Activated T-cell treated with anti-CD3 and anti-CD28 coated beads for 24 hours (primary cell): ENCODE data around the gene MSI2.

Source experiments
- DNase-seq: peaks from one replicate; pipeline ENCODE4 v3.0.0-alpha.2; 2020; ENCODE audit warnings: low read depth

Gene MSI2

DNA sequence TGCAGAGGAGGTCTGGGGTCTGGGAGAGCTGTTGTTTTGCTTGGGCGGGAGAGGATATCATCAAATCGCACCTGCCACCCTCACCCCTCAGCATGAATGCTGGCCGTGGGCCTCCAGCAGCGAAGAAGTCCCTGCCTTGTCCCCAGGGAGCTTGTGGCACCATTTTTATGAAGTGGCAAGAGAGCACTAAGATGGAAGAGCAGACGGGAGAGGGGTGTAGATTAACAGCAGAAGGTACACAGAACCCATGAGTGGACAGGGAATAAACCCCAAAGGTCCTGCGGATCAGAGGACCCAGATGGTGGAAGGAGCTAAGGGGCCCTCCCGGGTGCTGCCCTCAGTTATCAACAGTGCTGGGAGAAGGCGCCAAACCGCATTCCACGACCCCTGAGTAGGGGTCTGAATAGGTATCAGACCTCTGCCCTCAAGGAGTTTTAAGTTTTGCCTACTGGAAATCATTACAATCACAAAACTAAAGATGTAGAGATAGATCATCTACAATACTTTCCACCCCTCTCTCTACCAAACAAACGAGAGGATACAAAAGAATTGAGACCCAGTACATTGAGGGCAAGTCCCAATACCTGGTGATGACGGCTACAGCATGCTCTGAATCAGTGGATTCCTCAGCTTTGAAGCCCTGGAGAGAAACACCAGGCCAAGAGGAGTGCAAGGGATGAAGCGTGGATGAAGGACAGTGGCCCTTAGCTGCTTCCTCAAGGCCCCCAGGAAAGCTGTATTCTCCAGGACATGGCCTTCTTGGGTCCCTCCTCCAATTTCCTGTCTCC lies 428.6 kb downstream of the MSI2 start:
- no peak for DNase-seq

DNA sequence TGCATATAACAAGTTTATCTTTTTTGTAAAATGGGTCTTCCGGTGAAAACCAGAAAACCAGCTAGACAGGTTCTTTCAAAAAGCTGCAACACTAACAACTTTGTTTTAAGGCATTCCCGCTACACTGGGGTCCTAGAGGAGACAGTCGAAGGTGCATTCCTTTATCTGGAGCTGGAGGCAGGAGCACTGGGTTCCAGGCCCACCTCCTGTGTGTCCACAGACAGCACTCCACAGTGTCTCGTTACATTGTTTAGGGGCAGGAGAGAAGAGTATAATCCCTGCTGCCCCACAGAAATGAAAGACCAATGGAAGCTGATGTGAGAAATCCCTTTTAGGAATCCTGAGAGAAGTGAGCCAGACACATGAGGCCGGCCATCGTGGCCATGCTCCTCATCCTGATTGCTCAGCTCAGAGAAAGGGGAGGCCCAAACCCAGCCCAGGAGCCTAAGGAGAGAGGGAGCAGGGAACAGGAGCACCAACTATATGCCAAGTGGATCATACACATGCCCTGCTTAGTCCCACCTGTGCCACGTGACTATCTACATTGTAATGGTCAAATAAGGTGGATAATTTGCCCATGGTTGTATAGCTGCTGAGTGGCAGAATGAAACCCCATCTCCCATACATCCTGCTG lies 429.3 kb downstream of the MSI2 start:
- DNase-seq: no peak

GRCh38 chr17:57687642-57688041 lies 431.3 kb downstream of the MSI2 start:
- DNase-seq: no peak

DNA sequence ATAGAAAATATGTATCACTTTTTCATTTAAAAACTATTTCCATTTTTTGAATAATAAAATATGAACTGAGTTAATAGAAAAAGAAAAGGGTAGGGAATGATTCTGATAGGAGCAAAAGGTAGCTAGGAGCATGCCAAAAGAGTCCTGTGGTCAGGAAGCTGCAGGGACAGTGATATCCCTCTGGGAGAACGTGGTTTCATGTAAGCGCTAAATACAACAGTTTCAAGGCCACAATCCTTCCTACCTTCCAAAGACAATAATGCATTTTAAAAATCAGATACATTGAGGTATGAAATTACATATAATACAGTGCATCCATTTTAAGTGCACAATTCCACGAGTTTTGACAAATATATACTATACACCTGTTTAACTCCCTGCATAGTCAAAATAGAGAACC lies 432.9 kb downstream of the MSI2 start:
- DNase-seq: no peak

- no peak for DNase-seq
Measured at GRCh38 chr17:57691939-57692338, 435.6 kb downstream of the MSI2 start.

DNA sequence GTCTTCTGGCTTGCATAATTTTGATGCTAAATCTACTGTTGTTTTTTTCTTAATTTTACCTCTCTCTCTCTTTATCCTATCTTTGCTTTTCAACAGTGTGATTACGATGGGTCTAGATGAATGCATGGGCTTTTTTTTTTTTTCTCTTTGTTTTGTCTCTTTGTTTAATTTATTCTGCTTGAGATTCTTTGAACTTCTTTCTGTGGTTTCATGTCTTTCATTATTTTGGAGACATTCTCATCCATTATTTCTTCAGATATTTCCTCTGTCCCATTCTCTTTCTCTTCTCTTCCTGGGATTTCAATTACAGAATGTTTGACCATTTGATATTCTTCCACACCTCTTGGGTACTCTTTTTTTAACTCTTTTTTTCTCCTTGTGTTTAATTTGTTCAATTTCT lies 436.4 kb downstream of the MSI2 start:
- DNase-seq: no peak

GRCh38 chr17:57694051-57694450 lies 437.7 kb downstream of the MSI2 start:
- DNase-seq: no peak

DNA sequence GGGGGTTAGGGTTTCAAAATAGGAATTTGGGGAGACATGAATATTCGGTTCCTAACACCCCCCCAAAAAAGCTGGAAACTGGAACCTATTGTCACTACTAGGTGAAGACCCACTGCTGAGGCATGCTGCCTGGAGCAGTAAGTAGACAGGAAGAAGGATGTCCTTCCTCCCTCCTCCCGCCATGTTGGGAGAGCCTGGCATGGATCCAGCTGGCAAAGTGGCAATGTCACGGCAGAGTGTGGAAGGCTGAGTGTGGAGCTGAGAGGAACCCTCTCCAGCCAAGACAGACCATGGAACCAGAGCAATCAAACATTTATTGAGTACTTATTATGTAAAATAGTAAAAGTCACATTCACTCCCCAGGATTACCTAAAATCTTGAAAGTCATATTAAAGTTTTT lies 439.7 kb downstream of the MSI2 start:
- no peak for DNase-seq

DNA sequence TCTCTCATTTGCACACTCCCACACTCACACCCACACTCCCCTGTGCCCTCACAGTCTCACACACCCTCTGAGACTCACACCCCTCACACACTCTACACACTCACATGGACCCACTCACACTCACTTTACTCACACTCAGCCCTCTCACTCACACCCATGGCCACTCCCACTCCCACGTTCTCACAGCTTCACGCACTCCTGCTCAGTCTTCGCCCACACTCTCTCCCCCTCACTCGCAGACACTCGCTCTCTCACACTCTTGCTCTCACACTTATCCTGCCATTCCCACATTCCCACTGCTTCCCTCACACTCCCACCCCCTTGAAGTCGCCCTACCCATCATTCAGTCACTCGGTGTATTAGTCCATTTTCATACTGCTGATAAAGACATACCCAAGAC lies 440.9 kb downstream of the MSI2 start:
- DNase-seq: no peak

DNA sequence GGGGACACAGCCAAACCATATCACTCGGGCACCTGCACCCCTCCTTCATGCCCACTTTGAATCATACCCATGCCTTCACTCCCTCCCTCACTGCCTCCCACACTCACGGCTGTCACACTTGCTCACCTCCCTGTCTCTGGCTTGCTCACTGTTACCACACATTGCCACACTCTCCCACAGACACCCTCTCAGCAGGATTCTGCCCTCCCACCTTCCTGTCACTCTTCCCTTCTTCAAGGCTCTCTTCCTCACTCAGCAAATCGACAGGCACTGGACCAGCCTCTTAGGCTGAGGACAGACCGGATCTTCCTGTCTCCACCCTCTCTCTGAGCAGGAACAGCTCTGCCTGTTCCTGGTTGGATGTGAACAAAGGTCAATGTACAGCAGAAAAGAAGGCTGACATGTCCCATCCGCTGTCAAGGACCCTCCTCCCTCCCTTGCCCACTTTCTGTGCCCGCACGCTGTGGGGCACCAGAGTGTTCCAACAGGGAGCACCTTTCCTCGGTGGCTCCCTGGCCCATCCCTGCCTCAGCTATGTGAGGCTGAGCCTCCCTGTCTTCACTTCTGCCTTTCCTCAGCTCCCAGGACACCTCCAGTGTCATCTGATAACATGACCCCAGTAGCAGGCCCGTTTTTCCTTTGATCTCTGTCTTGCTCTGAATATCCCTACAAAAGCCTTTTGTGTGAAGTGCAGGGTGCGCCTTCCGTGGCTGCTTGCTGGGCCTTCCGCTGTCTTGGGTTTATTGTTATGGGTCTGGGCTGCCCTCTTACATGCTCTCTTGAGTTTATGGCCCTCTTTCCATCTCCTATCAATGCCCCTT lies 441.8 kb downstream of the MSI2 start:
- peak; percentile 4 for DNase-seq

DNA sequence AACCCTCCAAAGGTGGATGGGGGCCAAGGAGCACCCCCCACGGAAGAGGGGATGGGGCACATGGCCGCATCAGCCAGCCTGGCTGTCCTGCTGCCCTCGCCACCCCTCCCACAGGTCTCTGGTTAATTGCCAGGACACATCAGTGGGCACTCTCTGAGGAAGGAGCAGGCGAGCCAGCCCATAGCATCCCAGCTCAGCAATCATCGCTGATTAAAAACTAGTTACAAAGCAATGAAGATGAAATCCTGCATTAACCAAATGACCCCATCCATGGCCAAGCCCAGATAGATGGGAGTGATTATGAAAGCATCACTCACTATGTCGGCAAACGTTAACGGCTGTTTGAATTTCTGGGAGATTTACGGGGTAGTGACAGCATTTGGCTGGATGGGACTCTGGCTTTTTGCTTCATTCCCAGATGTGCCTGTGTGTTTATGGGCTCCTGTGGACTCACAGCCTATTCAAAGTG lies 443.5 kb downstream of the MSI2 start:
- DNase-seq: no peak

DNA sequence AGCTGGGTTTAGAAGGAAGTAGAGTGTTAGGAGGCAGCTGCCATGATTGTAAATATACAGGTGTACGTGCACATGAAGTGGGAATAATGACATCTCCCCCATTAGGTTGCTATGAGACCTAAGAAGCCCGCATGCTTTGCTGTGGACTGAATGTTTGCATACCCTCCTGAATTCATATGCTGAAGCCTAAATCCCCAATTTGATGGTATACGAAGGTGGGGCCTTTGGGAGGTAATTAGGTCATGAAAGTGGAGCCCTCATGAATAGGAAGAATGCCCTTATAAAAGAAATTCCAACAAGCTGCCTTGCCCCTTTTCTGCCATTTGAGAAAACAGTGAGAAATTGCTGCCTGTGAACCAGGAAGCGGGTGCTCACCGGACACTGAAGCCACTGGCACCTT lies 444.8 kb downstream of the MSI2 start:
- DNase-seq: no peak

- DNase-seq: no peak
Measured at GRCh38 chr17:57703273-57703672, 446.9 kb downstream of the MSI2 start.

DNA sequence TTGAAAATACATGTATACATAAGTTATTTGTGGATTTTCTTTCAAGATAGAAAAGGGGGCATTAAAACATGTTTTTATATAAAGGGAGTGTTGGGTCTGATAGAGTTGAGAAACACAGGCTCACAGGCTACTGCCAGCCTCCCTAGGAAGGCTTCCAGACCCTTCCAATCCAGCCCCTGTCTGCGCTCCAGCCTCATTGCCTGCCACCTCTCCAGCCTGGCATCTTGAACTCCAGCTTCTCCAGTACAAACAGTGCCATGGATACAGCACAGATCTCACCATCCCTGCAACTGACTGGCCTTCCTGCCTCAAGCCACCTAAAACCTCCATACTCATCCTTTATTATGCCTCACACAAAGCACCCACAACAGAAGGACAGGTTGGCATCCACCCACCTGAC lies 448.1 kb downstream of the MSI2 start:
- no peak for DNase-seq

- no peak for DNase-seq
Measured at GRCh38 chr17:57705921-57706695, 449.8 kb downstream of the MSI2 start.

- no peak for DNase-seq
Measured at GRCh38 chr17:57706761-57707160, 450.4 kb downstream of the MSI2 start.

GRCh38 chr17:57707892-57708291 lies 451.6 kb downstream of the MSI2 start:
- DNase-seq: no peak

- no peak for DNase-seq
Measured at GRCh38 chr17:57708410-57708809, 452.1 kb downstream of the MSI2 start.

GRCh38 chr17:57713140-57713539 lies 456.8 kb downstream of the MSI2 start:
- no peak for DNase-seq

GRCh38 chr17:57714665-57715180 lies 458.4 kb downstream of the MSI2 start:
- DNase-seq: no peak

DNA sequence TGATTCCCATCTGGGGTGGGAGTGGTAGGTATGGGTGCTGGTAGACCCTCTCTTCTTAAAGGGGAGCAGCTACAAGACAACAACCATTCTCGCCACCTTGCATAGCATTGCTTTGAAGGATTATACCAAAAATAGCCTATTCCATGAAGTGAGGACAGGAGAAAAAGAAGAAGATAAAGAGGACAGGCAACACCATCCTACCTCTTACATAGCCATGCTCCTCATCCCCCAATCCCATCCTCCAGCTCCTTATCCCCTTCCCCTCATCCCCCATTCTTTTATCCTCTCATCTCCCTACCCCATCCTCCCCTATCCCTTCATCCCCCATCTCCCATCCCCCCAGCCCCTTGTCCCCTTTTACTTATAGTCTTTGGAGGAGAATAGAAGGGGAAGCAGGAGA lies 459.7 kb downstream of the MSI2 start:
- no peak for DNase-seq

GRCh38 chr17:57718878-57719277 lies 462.6 kb downstream of the MSI2 start:
- no peak for DNase-seq
